ENCODE data around the gene LPIN3.

LPIN3 gene

GRCh38 chr20:41387444-41387851, 46.8 kb downstream of the LPIN3 start:
- DNase-seq (ENCODE audit: low spot score) = no peak
- no peak for TF ChIP-seq CTCF (IDR thresholded peaks at IDR 0.05; ENCODE audit: extremely low read depth, missing control alignments)

- TF ChIP-seq CTCF (IDR thresholded peaks at IDR 0.05; ENCODE audit: extremely low read depth, missing control alignments) = no peak
- no peak for DNase-seq (ENCODE audit: low spot score)
Measured at GRCh38 chr20:41390889-41391288, 50.3 kb downstream of the LPIN3 start.

- no peak for TF ChIP-seq CTCF (IDR thresholded peaks at IDR 0.05; ENCODE audit: extremely low read depth, missing control alignments)
- no peak for DNase-seq (ENCODE audit: low spot score)
Measured at GRCh38 chr20:41391587-41392001, 51.0 kb downstream of the LPIN3 start.

- no peak for DNase-seq (ENCODE audit: low spot score)
- no peak for TF ChIP-seq CTCF (IDR thresholded peaks at IDR 0.05; ENCODE audit: extremely low read depth, missing control alignments)
Measured at GRCh38 chr20:41392295-41392694, 51.7 kb downstream of the LPIN3 start.

- DNase-seq (ENCODE audit: low spot score) = no peak
- no peak for TF ChIP-seq CTCF (IDR thresholded peaks at IDR 0.05; ENCODE audit: extremely low read depth, missing control alignments)
Measured at GRCh38 chr20:41392871-41393704, 52.5 kb downstream of the LPIN3 start.

GRCh38 chr20:41393705-41394066, 53.1 kb downstream of the LPIN3 start:
- TF ChIP-seq CTCF (IDR thresholded peaks at IDR 0.05; ENCODE audit: extremely low read depth, missing control alignments) = no peak
- DNase-seq (ENCODE audit: low spot score) = no peak

- no peak for TF ChIP-seq CTCF (IDR thresholded peaks at IDR 0.05; ENCODE audit: extremely low read depth, missing control alignments)
- no peak for DNase-seq (ENCODE audit: low spot score)
Measured at GRCh38 chr20:41394081-41394480, 53.5 kb downstream of the LPIN3 start.
